ENCODE measurements around the gene ITGB1BP1.

GRCh38 chr2:9445089-9445488 is 21.8 kb upstream of the ITGB1BP1 start:
- no peak for TF ChIP-seq CTCF (IDR thresholded peaks at IDR 0.05)
- TF ChIP-seq POLR2AphosphoS5 (IDR thresholded peaks at IDR 0.05), result no peak

Data from stomach (tissue), 4 donors.